ENCODE data around the gene GALNT8.

GRCh38 chr12:4817880-4818279 lies 97.7 kb downstream of the GALNT8 start:
- no peak for TF ChIP-seq CTCF (IDR thresholded peaks at IDR 0.05; ENCODE audit: low read depth, low read length, poor library complexity, severe bottlenecking)
- TF ChIP-seq EZH2phosphoT487 (IDR thresholded peaks at IDR 0.05; ENCODE audit: borderline replicate concordance, low read length) = no peak
